Measurements from ENCODE around the gene PARN. TPM values are rescaled to one million over a fixed set of nuclear protein-coding genes. Genes with fewer than 3 reads are reported as not detected.

PARN gene
- total RNA-seq, 1 donor from 2014 or later: 24.5 TPM

DNA sequence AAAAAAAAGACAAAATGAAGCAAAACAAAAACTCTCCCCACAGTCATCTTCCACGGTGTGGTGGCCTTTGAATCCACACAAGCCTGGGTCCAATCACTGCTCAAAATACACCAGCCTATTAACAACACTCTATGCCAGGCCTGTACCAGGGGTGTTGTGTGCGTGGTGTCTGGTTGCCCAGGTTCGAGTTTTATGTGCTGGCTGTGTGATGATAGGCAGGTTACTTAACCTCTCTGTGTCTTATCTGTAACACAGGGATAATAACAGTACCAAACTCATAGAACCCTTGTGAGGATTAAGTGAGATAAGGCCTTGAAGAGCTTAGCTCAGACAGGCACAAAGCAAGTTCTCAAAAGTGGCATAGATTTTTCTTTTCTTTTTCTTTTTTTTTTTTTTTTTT is 235.2 kb downstream of the PARN start:
- H3K27me3 ChIP-seq (ENCODE audit: control insufficient read depth in 3 of 3, insufficient read depth in 3 of 3, low read length in 3 of 3): no peaks in the 10 kb centered on the region

DNA sequence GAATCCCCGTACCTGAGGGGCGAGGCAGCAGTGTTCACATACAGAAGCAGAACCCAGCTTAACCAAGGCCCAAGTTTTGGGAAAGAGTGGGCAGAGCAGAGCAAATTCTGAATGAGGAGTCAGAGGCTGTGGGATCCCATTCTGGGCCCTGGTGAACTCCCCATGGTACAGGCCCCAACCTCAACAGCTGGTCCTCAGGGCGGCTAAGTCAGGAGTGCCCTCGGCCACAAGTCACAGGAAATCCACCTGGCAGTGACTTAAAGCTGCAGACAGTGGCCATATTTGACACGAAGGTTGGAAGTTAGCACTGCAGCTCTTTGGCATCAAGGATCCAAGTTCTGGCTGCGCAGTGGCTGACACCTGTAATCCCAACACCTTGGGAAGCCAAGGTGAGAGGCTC is 237.1 kb downstream of the PARN start:
- Histone ChIP-seq H3K27ac (ENCODE audit: low read depth, low read length) (no peak overlapping the region), H3K27me3 (ENCODE audit: control insufficient read depth in 3 of 3, insufficient read depth in 3 of 3, low read length in 3 of 3) (no peaks in the 10 kb centered on the region), H3K9me3 (ENCODE audit: control insufficient read depth in 3 of 3, low read length in 3 of 3) (no peaks in the 10 kb centered on the region)

More for the DNA sequence above, 235.2 kb downstream of the PARN start:
- Histone ChIP-seq H3K27ac (ENCODE audit: low read depth, low read length) (no peak overlapping the region), H3K9me3 (ENCODE audit: control insufficient read depth in 3 of 3, low read length in 3 of 3) (no peaks in the 10 kb centered on the region), H3K4me1 (ENCODE audit: control insufficient read depth in 3 of 3, insufficient read depth in 3 of 3, low read length in 3 of 3) (peaks cover 2 to 20% (median 15%) of the 10 kb centered on the region in 3 donors), H3K36me3 (ENCODE audit: control insufficient read depth in 3 of 3, insufficient read depth in 3 of 3, low read length in 3 of 3) (no peaks in the 10 kb centered on the region), H3K4me3 (ENCODE audit: low read length in 3 of 3) (no peak overlapping the region), H3K9ac (ENCODE audit: low read depth in 1 of 3, low read length in 3 of 3) (no peak overlapping the region)

DNA sequence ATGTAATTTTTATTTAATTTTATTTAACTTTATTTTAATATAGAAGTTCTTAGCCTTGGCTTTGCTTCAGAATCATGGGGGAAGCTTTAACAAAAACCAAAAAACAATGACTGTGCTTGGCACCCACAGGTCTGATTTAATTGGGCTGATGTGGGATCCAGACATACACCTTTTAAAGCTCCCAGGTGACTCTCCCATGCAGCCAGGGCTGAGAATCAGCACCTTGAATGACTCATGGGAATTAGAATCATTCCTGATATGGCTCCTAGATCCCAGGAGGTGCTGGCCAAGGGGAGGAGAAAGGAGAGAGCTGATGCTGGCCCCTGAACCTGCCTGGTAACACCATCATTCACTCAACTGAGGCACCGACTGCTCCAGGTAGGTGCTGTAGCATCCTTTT is 240.7 kb downstream of the PARN start:
- H3K27me3 ChIP-seq (ENCODE audit: control insufficient read depth in 3 of 3, insufficient read depth in 3 of 3, low read length in 3 of 3): no peaks in the 10 kb centered on the region
- no peak overlapping the region for H3K27ac ChIP-seq (ENCODE audit: low read depth, low read length)
- H3K9me3 ChIP-seq (ENCODE audit: control insufficient read depth in 3 of 3, low read length in 3 of 3): no peaks in the 10 kb centered on the region
- peaks cover 0 to 4% (median 3%) of the 10 kb centered on the region in 3 donors for H3K4me1 ChIP-seq (ENCODE audit: control insufficient read depth in 3 of 3, insufficient read depth in 3 of 3, low read length in 3 of 3)
- H3K9ac ChIP-seq (ENCODE audit: low read depth in 1 of 3, low read length in 3 of 3): no peak overlapping the region
- no peaks in the 10 kb centered on the region for H3K36me3 ChIP-seq (ENCODE audit: control insufficient read depth in 3 of 3, insufficient read depth in 3 of 3, low read length in 3 of 3)
- H3K4me3 ChIP-seq (ENCODE audit: low read length in 3 of 3): no peak overlapping the region

More for the DNA sequence above, 237.1 kb downstream of the PARN start:
- H3K36me3 ChIP-seq (ENCODE audit: control insufficient read depth in 3 of 3, insufficient read depth in 3 of 3, low read length in 3 of 3): no peaks in the 10 kb centered on the region
- H3K9ac ChIP-seq (ENCODE audit: low read depth in 1 of 3, low read length in 3 of 3): no peak overlapping the region
- H3K4me1 ChIP-seq (ENCODE audit: control insufficient read depth in 3 of 3, insufficient read depth in 3 of 3, low read length in 3 of 3): peaks cover 0 to 8% (median 8%) of the 10 kb centered on the region in 3 donors
- no peak overlapping the region for H3K4me3 ChIP-seq (ENCODE audit: low read length in 3 of 3)

DNA sequence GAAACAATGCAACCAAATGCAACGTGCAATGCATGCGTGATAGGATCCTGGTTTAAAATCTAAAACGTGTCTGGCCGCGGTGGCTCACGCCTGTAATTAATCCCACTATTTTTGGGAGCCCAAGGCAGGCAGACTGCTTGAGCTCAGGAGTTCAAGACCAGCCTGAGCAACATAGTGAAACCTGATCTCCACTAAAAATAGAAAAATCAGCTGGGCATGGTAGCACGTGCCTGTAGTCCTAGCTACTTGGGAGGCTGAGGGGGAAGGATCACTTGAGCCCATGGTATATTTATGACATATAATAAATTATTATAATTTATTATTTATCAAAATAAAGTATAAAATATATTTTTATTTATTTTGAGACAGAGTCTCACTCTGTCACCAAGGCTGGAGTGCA is 241.8 kb downstream of the PARN start:
- Histone ChIP-seq H3K9me3 (ENCODE audit: control insufficient read depth in 3 of 3, low read length in 3 of 3) (no peaks in the 10 kb centered on the region), H3K4me1 (ENCODE audit: control insufficient read depth in 3 of 3, insufficient read depth in 3 of 3, low read length in 3 of 3) (peaks cover 0 to 4% (median 3%) of the 10 kb centered on the region in 3 donors), H3K27ac (ENCODE audit: low read depth, low read length) (no peak overlapping the region), H3K27me3 (ENCODE audit: control insufficient read depth in 3 of 3, insufficient read depth in 3 of 3, low read length in 3 of 3) (no peaks in the 10 kb centered on the region), H3K9ac (ENCODE audit: low read depth in 1 of 3, low read length in 3 of 3) (no peak overlapping the region), H3K36me3 (ENCODE audit: control insufficient read depth in 3 of 3, insufficient read depth in 3 of 3, low read length in 3 of 3) (no peaks in the 10 kb centered on the region), H3K4me3 (ENCODE audit: low read length in 3 of 3) (no peak overlapping the region)

DNA sequence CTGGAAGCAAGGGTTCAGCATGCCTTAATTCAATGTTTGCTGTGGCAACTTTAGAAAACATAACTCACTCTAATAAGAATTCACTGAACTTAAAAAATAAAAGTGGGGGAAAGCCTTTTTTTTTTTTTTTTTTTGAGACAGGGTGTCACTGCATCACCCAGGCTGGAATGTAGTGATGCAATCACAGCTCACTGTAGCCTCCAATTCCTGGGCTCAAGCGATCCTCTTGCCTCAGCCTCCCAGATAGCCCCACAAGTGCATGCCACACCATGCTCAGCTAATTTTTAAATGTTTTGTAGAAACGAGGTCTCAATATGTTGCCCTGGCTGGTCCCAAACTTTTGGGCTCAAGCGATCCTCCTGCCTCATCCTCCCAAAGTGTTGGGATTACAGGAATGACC is 243.9 kb downstream of the PARN start:
- Histone ChIP-seq H3K36me3 (ENCODE audit: control insufficient read depth in 3 of 3, insufficient read depth in 3 of 3, low read length in 3 of 3) (no peaks in the 10 kb centered on the region), H3K9me3 (ENCODE audit: control insufficient read depth in 3 of 3, low read length in 3 of 3) (no peaks in the 10 kb centered on the region), H3K4me1 (ENCODE audit: control insufficient read depth in 3 of 3, insufficient read depth in 3 of 3, low read length in 3 of 3) (peaks cover 0 to 4% (median 3%) of the 10 kb centered on the region in 3 donors), H3K27me3 (ENCODE audit: control insufficient read depth in 3 of 3, insufficient read depth in 3 of 3, low read length in 3 of 3) (no peaks in the 10 kb centered on the region), H3K4me3 (ENCODE audit: low read length in 3 of 3) (no peak overlapping the region), H3K27ac (ENCODE audit: low read depth, low read length) (no peak overlapping the region), H3K9ac (ENCODE audit: low read depth in 1 of 3, low read length in 3 of 3) (no peak overlapping the region)

Small RNA genes within 50 kb of the gene (small RNA-seq; reads per million reads assigned to genes)
- gene RN7SL274P (not detected), gene RNU7-125P (not detected)

Other genes starting within 250 kb of the PARN start
- 63.7 TPM for gene BFAR, start 2.7 kb upstream of the PARN start, total RNA-seq
- not detected for gene PLA2G10, start 64.0 kb upstream of the PARN start, total RNA-seq
- 1.6 TPM for gene NPIPA3, start 73.2 kb upstream of the PARN start, total RNA-seq
- gene NPIPA2, start 112.3 kb upstream of the PARN start, total RNA-seq: 1.6 TPM
- 47.0 TPM for gene NOMO1, start 203.5 kb upstream of the PARN start, total RNA-seq

Data from skeletal muscle tissue (tissue), 5 donors.